HepG2 (cell line): ENCODE measurements around the gene CDHR1. TPM values are rescaled to one million over a fixed set of nuclear protein-coding genes. Genes with fewer than 3 reads are reported as not detected.

ENCODE experiments used
- ATAC-seq: fragments of 200-7000 bp; cut with Tn5 transposase; 3 replicates; pipeline ENCODE4 v1.9.1; 2020; ENCODE audit warnings: mild to moderate bottlenecking, moderate library complexity
- BruUV-seq: library from RNA; stranded (reverse); fragments of 400-500 nt; replicated peaks from 2 replicates; lab custom pipeline; 2021; lab: Mats Ljungman, UMichigan
- CTCF ChIA-PET: fragments of 300-600 bp; formaldehyde crosslinking; extraction: SDS; loops from one replicate; lab custom pipeline; 2021; ENCODE audit warnings: low total read pairs, inconsistent platforms, low intra/inter-chr PET ratio; lab: Yijun Ruan, JAX
- POLR2A ChIA-PET: fragments of 350-600 bp; sonication (Branson Sonifier 250); formaldehyde crosslinking; loops from one replicate; lab custom pipeline; 2020; ENCODE audit warnings: antibody characterized with exemption, inconsistent platforms; lab: Yijun Ruan, JAX
- DNase-seq: peaks from one replicate; pipeline ENCODE4 v3.0.0-alpha.2; 2015; ENCODE audit warnings: low spot score
- FAIRE-seq: peaks from 3 replicates; lab custom pipeline; 2011; peaks lifted over from hg19 to GRCh38; lab: Jason Lieb, UNC
- H2AFZ ChIP-seq: one replicate; pipeline ENCODE4 v1.6.1; 2011; ENCODE audit warnings: low read length, inconsistent platforms
- H3K27ac ChIP-seq: fragments of 300-600 bp; 3 replicates; pipeline ENCODE4 v1.8.0; 2011; ENCODE audit warnings: mixed run types, mild to moderate bottlenecking, mixed read lengths, low read length, inconsistent platforms; ENCODE audit not compliant: insufficient read depth; ENCODE audit errors: extremely low read length
- H3K27me3 ChIP-seq, 2 experiments: fragments of 200-600 bp in 1 of 2; 2 replicates in 1 of 2; 3 replicates in 1 of 2; pipeline versions ENCODE4 v1.6.0 to v1.8.0; 2011; ENCODE audit warnings: low read length in 2 of 2, mild to moderate bottlenecking in 2 of 2, moderate library complexity in 2 of 2, inconsistent platforms in 1 of 2; ENCODE audit not compliant: insufficient read depth in 2 of 2, control insufficient read depth in 1 of 2
- H3K36me3 ChIP-seq, 2 experiments: fragments of 200-600 bp in 1 of 2; replicated peaks in 1 of 2; 2 replicates in 1 of 2; 3 replicates in 1 of 2; pipeline versions ENCODE4 v1.5.1 to v1.8.0; 2011; ENCODE audit warnings: low read length in 2 of 2, inconsistent platforms in 1 of 2; ENCODE audit not compliant: insufficient read depth in 2 of 2, control insufficient read depth in 1 of 2
- H3K4me1 ChIP-seq: 2 replicates; pipeline ENCODE4 v1.5.1; 2012; ENCODE audit warnings: low read length, inconsistent platforms; ENCODE audit not compliant: insufficient read depth
- H3K4me2 ChIP-seq: 2 replicates; pipeline ENCODE4 v1.6.0; 2011; ENCODE audit warnings: low read depth, low read length, inconsistent platforms
- H3K4me3 ChIP-seq, 3 experiments: fragments of 200-600 bp in 1 of 3; sonication (generic), shearing (Covaris generic) in 1 of 3; replicated peaks in 1 of 3; 2 replicates each; pipeline ENCODE4 v1.5.1; 2011 to 2016; ENCODE audit warnings: low read length in 3 of 3, inconsistent platforms in 2 of 3, low read depth in 2 of 3, mild to moderate bottlenecking in 2 of 3, control low read depth in 1 of 3, mixed read lengths in 1 of 3; ENCODE audit not compliant: insufficient read depth in 1 of 3
- H3K79me2 ChIP-seq: one replicate; pipeline ENCODE4 v1.6.1; 2011; ENCODE audit warnings: low read length, inconsistent platforms; ENCODE audit not compliant: insufficient read depth
- H3K9ac ChIP-seq: 2 replicates; pipeline ENCODE4 v1.6.0; 2011; ENCODE audit warnings: mild to moderate bottlenecking, low read depth, low read length, inconsistent platforms; ENCODE audit not compliant: insufficient read depth
- H3K9me3 ChIP-seq: 2 replicates; pipeline ENCODE4 v1.5.1; 2012; ENCODE audit warnings: mild to moderate bottlenecking, low read length
- H4K20me1 ChIP-seq: 2 replicates; pipeline ENCODE4 v1.6.0; 2011; ENCODE audit warnings: inconsistent platforms, mild to moderate bottlenecking, low read length, moderate library complexity; ENCODE audit not compliant: insufficient read depth
- CENPX ChIP-seq: sonication (generic); formaldehyde crosslinking; IDR thresholded peaks from 2 replicates; pipeline ENCODE4 v1.9.0; 2021; ENCODE audit warnings: mild to moderate bottlenecking, missing genetic modification reagents, moderate library complexity
- HNRNPLL ChIP-seq: fragments of 200-400 bp; formaldehyde crosslinking; IDR thresholded peaks from 2 replicates; pipeline ENCODE4 v1.6.1; 2017; ENCODE audit warnings: mild to moderate bottlenecking, low read depth, low read length; ENCODE audit not compliant: poor library complexity, severe bottlenecking
- KDM2A ChIP-seq: sonication (generic); formaldehyde crosslinking; IDR thresholded peaks from 2 replicates; pipeline ENCODE4 v1.4.0; 2020; ENCODE audit warnings: low read depth, missing genetic modification reagents, borderline replicate concordance
- PBX2 ChIP-seq: IDR thresholded peaks from 2 replicates; pipeline ENCODE4 v1.6.1; 2016; ENCODE audit warnings: control low read depth
- SETDB1 ChIP-seq: sonication (generic); formaldehyde crosslinking; IDR thresholded peaks from 2 replicates; pipeline ENCODE4 v1.5.1; 2020; ENCODE audit warnings: missing genetic modification reagents, mild to moderate bottlenecking, borderline replicate concordance
- TEF ChIP-seq: sonication (generic); formaldehyde crosslinking; IDR thresholded peaks from 2 replicates; pipeline ENCODE4 v1.5.0; 2020; ENCODE audit warnings: missing genetic modification reagents
- ZBTB33 ChIP-seq: sonication (generic); formaldehyde crosslinking; IDR thresholded peaks from 2 replicates; pipeline ENCODE4 v1.4.0; 2020; ENCODE audit warnings: missing genetic modification reagents
- ZFP90 ChIP-seq: sonication (generic); formaldehyde crosslinking; IDR thresholded peaks from 2 replicates; pipeline ENCODE4 v1.8.0; 2022; ENCODE audit warnings: missing genetic modification reagents, mild to moderate bottlenecking, inconsistent platforms, borderline replicate concordance
- ZFX ChIP-seq: sonication (generic); formaldehyde crosslinking; IDR thresholded peaks from 2 replicates; pipeline ENCODE4 v1.4.0; 2020; ENCODE audit warnings: mild to moderate bottlenecking, low read depth, missing genetic modification reagents, moderate library complexity
- ZNF143 ChIP-seq: sonication (generic); formaldehyde crosslinking; IDR thresholded peaks from 2 replicates; pipeline ENCODE4 v1.4.0; 2020; ENCODE audit warnings: missing genetic modification reagents
- ZNF260 ChIP-seq: sonication (generic); formaldehyde crosslinking; IDR thresholded peaks from 2 replicates; pipeline ENCODE4 v1.4.0; 2020; ENCODE audit warnings: missing genetic modification reagents, low read depth, mild to moderate bottlenecking, borderline replicate concordance
- ZNF333 ChIP-seq: sonication (generic); formaldehyde crosslinking; IDR thresholded peaks from 2 replicates; pipeline ENCODE4 v1.4.0; 2020; ENCODE audit warnings: mild to moderate bottlenecking, missing genetic modification reagents, borderline replicate concordance
- ZNF605 ChIP-seq: sonication (generic); formaldehyde crosslinking; IDR thresholded peaks from 2 replicates; pipeline ENCODE4 v1.8.0; 2022; ENCODE audit warnings: mild to moderate bottlenecking, missing genetic modification reagents
- ZNF772 ChIP-seq: sonication (generic); formaldehyde crosslinking; IDR thresholded peaks from 2 replicates; pipeline ENCODE4 v1.5.0; 2020; ENCODE audit warnings: mild to moderate bottlenecking, missing genetic modification reagents
- WGBS: methylation state at CpG from one replicate; pipeline ENCODE4 v1.1.6; 2017; ENCODE audit warnings: low lambda C conversion rate; 5-methylcytosine and 5-hydroxymethylcytosine counted together
- in situ Hi-C: cut with HindIII; loops from 2 replicates; pipeline ENCODE4 v1.10.0; 2017; ENCODE audit warnings: low pct_unique_long_range_greater_than_20kb; ENCODE audit not compliant: extremely low pct_ligation_motif_present
- intact Hi-C: fragments of 100-400 bp; cut with micrococcal nuclease; formaldehyde crosslinking; loops from one replicate; pipeline ENCODE4 v1.10.0; 2022; ENCODE audit not compliant: unreplicated experiment
- polyA plus RNA-seq, 8 experiments: library from polyadenylated mRNA; depleted of rRNA in 3 of 8; stranded (reverse) in 7 of 8; unstranded in 1 of 8; fragments of >200 nt; fragmentation: Illumina TruSeq in 4 of 8; extraction: Trizol in 4 of 8; gene quantifications; 2 replicates each; pipeline versions ENCODE4 v1.2.1 to v1.2.3, GENCODE V29; 2011 to 2016; ENCODE audit warnings: low read depth in 4 of 8, missing spikeins in 1 of 8, mixed read lengths in 1 of 8; ENCODE audit not compliant: insufficient read depth in 1 of 8
- total RNA-seq, 5 experiments: library from RNA; depleted of rRNA; stranded (reverse); fragments of >200 nt; fragmentation: Illumina TruSeq; extraction: Trizol; gene quantifications; 2 replicates each; pipeline ENCODE4 v1.2.3, GENCODE V29; 2016; ENCODE audit warnings: low read depth in 1 of 5

The CDHR1 gene
- total and polyA plus RNA-seq, 2 of the 13 experiments (the other 11 are each of a cell fraction or from before 2014, with no cell fraction given) = 0.04 to 0.09 TPM

- DNase-seq (no peak), FAIRE-seq (no peak), ATAC-seq (no peak; the same call in 2 of the 3 replicates)
- no peak overlapping the region for H3K4me3 ChIP-seq
- no peak overlapping the region for H3K27ac ChIP-seq
- no peaks in the 10 kb centered on the region for H4K20me1 ChIP-seq
- no TSS peak for BruUV-seq
- H3K9me3 ChIP-seq = no peaks in the 10 kb centered on the region
- POLR2A ChIA-PET = no interaction called here
- H3K27me3 ChIP-seq = peaks cover 3 to 22% of the 10 kb centered on the region in 2 experiments; a peak in 4 of 5 replicates
- in situ Hi-C loops = no loop called here
- CTCF ChIA-PET = no interaction called here
- no peaks in the 10 kb centered on the region for H3K79me2 ChIP-seq
- no peak overlapping the region for H2AFZ ChIP-seq
- H3K36me3 ChIP-seq = no peaks in the 10 kb centered on the region
- WGBS = 54% methylated on average over 13 of the region's 52 CpGs
- no peak for TF ChIP-seq KDM2A (CRISPR knock-in tag)
- TF ChIP-seq ZBTB33 = peak; percentile 51
- TF ChIP-seq, all 625 proteins: peak for 1
- no peak overlapping the region for H3K9ac ChIP-seq
- intact Hi-C loops = no loop called here
- peaks cover 7% of the 10 kb centered on the region; the same call in 1 of the 2 replicates for H3K4me1 ChIP-seq
- H3K4me2 ChIP-seq = no peak overlapping the region
Measured at GRCh38 chr10:84237199-84238051, 43.1 kb downstream of the CDHR1 start.

- POLR2A ChIA-PET = no interaction called here
- 39% methylated on average over 3 of the region's 3 CpGs for WGBS
- no peaks in the 10 kb centered on the region for H4K20me1 ChIP-seq
- H3K9ac ChIP-seq = no peak overlapping the region
- no peak overlapping the region for H3K4me3 ChIP-seq
- ATAC-seq (no peak), DNase-seq (no peak), FAIRE-seq (no peak)
- no peak overlapping the region for H3K27ac ChIP-seq
- H3K36me3 ChIP-seq = no peaks in the 10 kb centered on the region
- H2AFZ ChIP-seq = no peak overlapping the region
- H3K27me3 ChIP-seq = peaks cover 3 to 18% of the 10 kb centered on the region in 2 experiments; a peak in 4 of 5 replicates
- BruUV-seq = no TSS peak
- no peak overlapping the region for H3K4me2 ChIP-seq
- no peaks in the 10 kb centered on the region for H3K79me2 ChIP-seq
- H3K9me3 ChIP-seq = no peaks in the 10 kb centered on the region
- in situ Hi-C loops = no loop called here
- peaks cover 14% of the 10 kb centered on the region for H3K4me1 ChIP-seq
- intact Hi-C loops = no loop called here
- CTCF ChIA-PET = no interaction called here
- TF ChIP-seq ZNF605 (CRISPR knock-in tag) (no peak), PBX2 (CRISPR knock-in tag) (no peak), ZFX (CRISPR knock-in tag) (no peak), HNRNPLL (no peak), ZNF143 (CRISPR knock-in tag) (no peak), TEF (CRISPR knock-in tag) (no peak), CENPX (no peak), SETDB1 (CRISPR knock-in tag) (no peak), ZNF333 (no peak), ZFP90 (CRISPR knock-in tag) (no peak), ZNF260 (CRISPR knock-in tag) (no peak), ZNF772 (CRISPR knock-in tag) (no peak)
Measured at GRCh38 chr10:84238909-84239308, 44.6 kb downstream of the CDHR1 start.
